ENCODE measurements around the gene RAB40C.

- TF ChIP-seq CTCF (IDR thresholded peaks at IDR 0.05) (no peak), PHF8 (IDR thresholded peaks at IDR 0.05; ENCODE audit: borderline replicate concordance, low read depth) (no peak), KDM1A (IDR thresholded peaks at IDR 0.05; ENCODE audit: low read depth) (no peak), SMC3 (IDR thresholded peaks at IDR 0.05) (no peak), RCOR1 (IDR thresholded peaks at IDR 0.05; ENCODE audit: low read depth, low read length) (no peak), POLR2A (IDR thresholded peaks at IDR 0.05; ENCODE audit: low read length) (no peak), REST (IDR thresholded peaks at IDR 0.05) (no peak), MAX (IDR thresholded peaks at IDR 0.05) (no peak), ESRRA (IDR thresholded peaks at IDR 0.05; ENCODE audit: borderline replicate concordance, low read length) (no peak), FOSL2 (IDR thresholded peaks at IDR 0.05) (no peak), FOSL2 (CRISPR knock-in tag; IDR thresholded peaks at IDR 0.05) (no peak), POLR2AphosphoS2 (conservative IDR thresholded peaks at IDR 0.05; ENCODE audit: low read length) (no peak), CEBPB (IDR thresholded peaks at IDR 0.05) (no peak), TP53 (CRISPR knock-in tag; IDR thresholded peaks at IDR 0.05) (no peak), HDAC2 (IDR thresholded peaks at IDR 0.05) (no peak)
Measured at GRCh38 chr16:676565-676902, 86.7 kb downstream of the RAB40C start.

All from A549 (cell line).